GM18502 (cell line): ENCODE measurements around the gene WDR82.
A peak's percentile ranks its signal among the peaks of the same experiment; 100 is the strongest.

Experiments used
- ATAC-seq: cut with Tn5 transposase; IDR thresholded peaks from one replicate; pipeline ENCODE4 v1.9.1; 2021; ENCODE audit warnings: mild to moderate bottlenecking; ENCODE audit not compliant: unreplicated experiment, poor library complexity

Gene WDR82, protein sequence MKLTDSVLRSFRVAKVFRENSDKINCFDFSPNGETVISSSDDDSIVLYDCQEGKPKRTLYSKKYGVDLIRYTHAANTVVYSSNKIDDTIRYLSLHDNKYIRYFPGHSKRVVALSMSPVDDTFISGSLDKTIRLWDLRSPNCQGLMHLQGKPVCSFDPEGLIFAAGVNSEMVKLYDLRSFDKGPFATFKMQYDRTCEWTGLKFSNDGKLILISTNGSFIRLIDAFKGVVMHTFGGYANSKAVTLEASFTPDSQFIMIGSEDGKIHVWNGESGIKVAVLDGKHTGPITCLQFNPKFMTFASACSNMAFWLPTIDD

DNA sequence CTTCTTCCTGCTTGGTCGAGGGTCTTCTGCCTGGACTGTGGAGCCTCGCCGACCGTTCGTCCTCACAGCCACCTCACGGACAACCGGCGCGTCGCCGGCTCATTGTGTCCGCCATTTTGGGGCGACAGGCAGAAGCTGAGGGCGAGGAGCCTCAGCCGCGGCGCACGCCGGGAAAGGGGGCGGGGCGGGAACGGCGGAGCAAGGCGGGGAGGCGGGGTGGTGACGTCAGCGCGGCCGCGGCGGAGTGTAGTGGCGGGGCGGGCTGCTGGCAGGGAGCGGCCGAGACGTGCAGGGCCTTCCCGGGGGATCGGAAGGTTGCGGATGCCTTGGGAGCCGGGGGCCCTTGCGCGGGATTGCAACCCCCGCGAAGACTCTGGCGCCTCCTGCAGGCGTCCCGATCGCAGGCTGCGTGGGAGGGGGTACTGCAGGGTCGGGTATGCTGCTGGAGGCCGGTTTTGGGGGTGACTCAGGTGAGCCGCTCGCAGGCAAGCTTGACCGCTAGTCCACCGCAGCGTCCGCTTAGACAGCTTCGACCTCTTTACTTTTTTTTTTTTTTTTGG, at the start of gene WDR82:
Gene WDR82 (minus strand): TSS at position 140 of the 560 bp plus-strand sequence. CDS start 288 bp downstream, outside the sequence.
- peak; percentile 78 for ATAC-seq

DNA sequence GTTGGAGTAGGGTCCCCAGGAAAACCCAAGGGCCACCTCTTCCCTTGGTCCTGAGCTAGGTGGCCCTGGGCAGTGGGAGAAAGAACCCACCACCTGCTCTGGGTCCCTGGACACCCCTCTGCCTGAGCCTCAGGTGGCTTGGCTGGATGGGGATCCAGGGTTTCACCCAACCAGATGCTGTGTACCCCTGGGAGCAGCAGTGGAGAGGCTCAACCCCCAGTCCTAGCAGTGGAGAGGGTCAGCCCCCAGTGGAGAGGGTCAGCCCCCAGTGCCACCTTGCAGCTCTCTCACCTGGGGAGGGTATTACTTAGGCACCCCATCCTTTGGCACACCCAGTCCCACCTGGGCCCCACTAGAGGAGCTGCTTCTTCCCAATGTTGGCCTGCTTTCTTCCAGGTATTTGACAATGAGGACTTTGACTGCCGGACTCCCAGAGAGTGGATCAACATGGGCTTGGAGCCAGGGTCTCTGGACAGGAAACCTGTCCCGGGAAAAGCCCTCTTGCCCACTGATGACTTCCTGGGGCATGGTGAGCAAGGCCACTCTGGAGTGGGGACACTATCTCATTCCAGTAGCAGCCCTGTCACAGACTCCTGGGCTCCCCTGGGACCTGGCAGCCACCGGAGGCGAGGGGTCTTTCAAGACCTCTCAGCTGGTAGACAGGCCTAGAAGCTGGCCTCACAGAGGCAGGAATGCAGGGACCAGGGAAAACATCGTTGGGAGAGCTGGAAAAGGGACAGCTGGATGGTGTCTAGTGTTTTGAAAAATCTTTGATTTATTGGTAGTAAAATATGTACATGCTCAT, 49.2 kb upstream of the WDR82 start:
- ATAC-seq: no peak

DNA sequence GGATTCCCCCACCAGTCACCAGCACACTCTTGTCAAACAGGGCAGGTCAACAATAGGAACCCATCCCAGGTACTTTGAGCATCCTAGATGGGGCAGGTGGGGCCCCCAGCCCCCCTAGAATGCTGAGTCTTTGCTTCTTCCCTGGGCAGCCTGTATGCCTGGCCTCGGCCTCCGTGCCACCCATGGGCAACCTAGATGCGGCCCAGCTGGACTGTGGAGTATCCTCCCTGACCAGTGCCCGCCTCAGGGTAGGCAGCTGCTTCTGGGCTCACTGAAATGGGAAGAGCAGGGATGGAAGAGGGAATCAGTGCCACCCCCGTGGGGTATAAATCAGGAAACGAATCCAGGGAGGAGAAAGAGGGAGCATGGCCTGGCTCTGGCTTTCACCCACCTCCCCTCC, 48.5 kb upstream of the WDR82 start:
- ATAC-seq: no peak

GRCh38 chr3:52325686-52326085, 47.2 kb upstream of the WDR82 start:
- ATAC-seq: no peak

GRCh38 chr3:52324676-52325075, 46.2 kb upstream of the WDR82 start:
- ATAC-seq: no peak

- ATAC-seq: no peak
Observed at GRCh38 chr3:52323526-52324295, 45.3 kb upstream of the WDR82 start.

GRCh38 chr3:52322466-52322865, 44.0 kb upstream of the WDR82 start:
- no peak for ATAC-seq

DNA sequence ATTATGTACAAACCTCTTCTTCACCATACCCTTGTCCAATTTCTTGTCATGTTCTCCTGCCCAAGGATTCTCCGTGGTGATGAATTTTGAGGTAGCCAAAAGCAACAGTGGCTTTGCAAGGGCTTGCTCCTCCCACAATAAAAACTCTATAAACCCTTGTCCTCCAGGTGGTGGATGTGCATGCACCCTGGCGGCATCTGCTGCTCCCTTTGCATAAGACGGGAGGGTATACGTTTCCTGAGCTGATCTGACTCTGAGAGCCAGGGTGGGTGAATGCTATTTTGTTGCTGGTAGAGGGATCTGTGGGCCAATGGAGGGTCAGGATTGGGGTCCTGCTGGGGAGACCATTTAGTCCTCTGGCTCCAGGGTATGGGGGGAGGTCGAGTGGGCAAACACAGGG, 43.0 kb upstream of the WDR82 start:
- ATAC-seq: no peak

GRCh38 chr3:52319921-52320595, 41.6 kb upstream of the WDR82 start:
- ATAC-seq: no peak

DNA sequence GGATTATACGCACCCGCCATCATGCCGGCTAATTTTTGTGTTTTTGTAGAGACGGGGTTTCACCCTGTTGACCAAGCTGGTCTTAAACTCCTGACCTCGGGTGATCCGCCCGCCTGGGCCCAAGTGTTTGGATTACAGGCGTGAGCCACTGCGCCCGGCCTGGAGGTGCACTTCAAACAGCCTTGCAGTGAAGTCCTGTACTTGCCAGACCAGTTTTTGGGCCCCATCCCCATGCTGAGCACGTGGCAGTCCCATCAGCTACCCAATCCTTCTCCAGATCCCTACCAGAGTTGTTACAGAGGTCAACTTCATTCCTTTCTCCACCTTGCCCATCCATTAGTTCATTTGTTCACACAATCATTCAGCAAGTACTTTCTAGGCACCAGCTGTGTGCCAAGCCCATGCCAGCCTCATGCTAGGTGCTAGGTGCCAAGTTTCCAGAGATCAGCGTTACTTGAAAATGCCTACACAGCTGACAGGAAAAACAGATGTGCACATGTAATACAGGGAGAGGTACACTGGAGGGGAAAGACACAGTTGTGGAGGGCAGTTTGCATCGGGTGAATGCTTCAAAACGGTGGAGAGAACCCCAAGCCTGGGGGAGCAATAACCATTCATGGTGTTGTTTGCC, 39.9 kb upstream of the WDR82 start:
- ATAC-seq: no peak

DNA sequence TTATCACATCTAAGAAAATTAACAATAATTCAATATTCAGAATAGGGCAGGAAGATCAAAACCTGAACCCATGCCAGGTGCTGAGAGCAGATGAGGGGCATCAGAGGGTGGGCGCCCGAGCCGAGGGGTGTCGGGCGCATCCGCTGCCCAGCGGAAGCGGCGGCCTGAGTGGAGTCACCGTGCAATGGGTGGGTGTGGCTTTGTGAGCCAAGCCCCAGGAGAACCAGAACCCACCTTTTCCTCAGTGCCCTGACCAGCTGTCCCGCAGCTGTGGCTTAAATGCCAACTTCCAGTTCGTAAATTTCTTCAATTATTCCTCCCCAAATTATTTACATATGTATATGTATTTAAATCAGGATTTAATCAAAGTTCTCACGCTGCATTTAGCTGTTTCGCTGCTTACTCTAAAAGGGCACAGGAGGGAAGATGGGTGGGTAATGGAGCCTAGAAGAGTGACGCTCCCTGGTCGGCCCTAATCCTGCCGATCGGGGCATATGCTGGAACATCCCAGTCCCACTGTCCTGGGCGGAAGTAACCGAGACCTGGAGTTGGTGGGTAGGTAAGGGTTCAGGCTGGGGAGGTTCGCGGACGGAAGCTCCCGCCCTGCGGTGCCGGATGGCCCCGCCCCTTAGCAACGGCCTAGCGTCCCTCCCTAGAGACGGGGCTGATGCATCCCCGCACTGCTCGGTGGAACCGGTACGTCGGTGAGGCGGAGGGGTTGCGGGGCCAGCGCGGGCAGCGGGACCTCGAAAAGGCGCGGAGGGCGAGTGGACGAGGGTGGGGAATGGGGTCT, 39.0 kb upstream of the WDR82 start:
- peak; percentile 75 for ATAC-seq

DNA sequence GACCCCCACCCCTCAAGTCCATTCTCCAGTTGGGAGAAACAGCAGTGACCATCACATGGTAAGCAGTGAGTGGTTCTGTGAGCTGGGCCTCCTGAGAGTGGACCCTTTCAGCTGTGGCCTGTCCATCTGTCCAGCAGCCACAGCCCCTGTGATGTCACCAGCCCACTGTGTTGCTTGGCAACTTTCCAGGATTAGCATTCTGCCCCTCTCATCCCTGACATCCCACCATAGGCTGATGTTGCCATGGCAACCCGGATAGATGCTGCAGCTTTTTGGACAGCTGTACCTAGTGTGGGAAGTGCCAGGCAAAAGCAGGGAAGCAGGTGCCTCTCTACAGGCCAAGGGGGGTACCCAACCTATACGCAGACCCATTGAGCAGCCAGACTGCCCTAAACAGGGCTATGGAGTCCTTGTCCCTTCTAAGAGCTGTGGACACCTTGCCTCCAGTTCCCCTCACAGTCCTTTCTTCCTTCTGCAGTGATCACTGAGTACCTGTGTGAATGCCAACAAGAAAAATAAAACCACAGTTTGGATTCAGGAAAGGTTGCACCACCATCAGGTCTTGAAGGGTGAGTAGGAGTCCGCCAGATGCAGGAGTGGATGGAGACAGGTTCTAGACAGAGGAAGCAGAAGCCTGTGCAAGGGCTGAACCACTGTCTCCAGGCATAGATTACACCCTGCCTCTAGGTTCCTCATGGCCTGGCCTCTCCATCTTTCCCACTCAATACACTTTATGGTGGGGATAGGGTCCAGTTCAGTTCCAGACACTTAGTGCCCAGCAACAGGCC, 37.7 kb upstream of the WDR82 start, which contains the start of gene DNAH1:
Gene DNAH1 (plus strand): TSS at position 343 of the 788 bp plus-strand sequence. CDS start 6,124 bp downstream, outside the sequence.
- no peak for ATAC-seq

DNA sequence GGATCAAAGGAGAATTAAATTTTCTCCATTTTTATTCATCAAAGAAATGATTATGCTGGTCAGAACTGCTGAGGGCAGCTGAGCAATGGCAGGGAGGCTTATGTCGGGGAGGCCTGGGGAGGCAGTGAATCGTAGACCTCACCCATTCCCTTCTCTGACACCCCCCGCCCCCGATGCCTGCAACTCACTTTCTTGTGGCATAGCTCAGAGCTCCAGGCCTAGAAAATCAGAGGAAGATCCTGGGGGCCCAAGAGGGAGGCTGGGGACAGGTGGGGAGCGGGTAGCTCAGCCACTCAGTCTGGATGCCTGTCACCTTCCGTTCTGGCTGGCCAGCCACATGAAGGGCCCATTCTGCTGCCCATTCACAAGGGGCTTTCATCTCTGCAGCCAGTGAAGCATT, 36.6 kb upstream of the WDR82 start:
- ATAC-seq: no peak

GRCh38 chr3:52314489-52314888, 36.0 kb upstream of the WDR82 start:
- no peak for ATAC-seq

- peak; percentile 85 for ATAC-seq
Observed at GRCh38 chr3:52313774-52314188, 35.3 kb upstream of the WDR82 start.

- ATAC-seq: peak; percentile 21
Observed at GRCh38 chr3:52313188-52313773, 34.8 kb upstream of the WDR82 start.

DNA sequence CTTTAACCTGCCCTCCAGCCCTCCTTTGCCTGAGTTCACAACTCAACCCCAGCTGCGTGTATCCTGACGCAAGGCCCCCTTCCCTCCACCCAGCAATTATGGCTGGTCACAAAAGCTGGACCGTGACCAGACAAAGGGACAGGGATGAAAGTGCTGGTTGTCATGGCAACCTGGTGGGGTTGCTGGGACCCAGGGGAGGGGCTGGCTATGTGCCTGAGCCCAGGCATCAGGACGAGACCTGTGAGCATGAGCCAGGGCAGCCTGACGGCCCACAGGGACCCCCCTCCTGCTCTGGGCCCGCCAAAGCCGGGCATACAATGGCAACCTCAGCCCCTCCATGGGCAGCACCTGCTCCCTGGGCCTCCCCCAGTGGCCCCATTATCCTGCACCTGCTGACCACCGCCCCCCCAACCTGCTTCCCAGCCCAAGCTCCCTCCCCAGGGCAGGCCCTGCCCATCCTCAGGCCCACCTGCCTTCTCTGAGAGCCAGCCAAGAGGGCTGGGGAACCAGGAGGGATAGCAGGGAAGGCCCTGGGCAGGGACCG, 33.2 kb upstream of the WDR82 start:
- no peak for ATAC-seq
